Ishikawa (cell line): ENCODE data around the gene MRPL14.

ENCODE experiments used
- CEBPB ChIP-seq: IDR thresholded peaks from 2 replicates; pipeline ENCODE4 v1.6.1; 2012
- CREB1 ChIP-seq: IDR thresholded peaks from 2 replicates; pipeline ENCODE4 v1.6.1; 2012; ENCODE audit warnings: low read depth
- EGR1 ChIP-seq: IDR thresholded peaks from 2 replicates; pipeline ENCODE4 v1.6.1; 2012
- EP300 ChIP-seq: IDR thresholded peaks from 2 replicates; pipeline ENCODE4 v1.6.1; 2012; ENCODE audit warnings: borderline replicate concordance
- FOXM1 ChIP-seq: IDR thresholded peaks from 2 replicates; pipeline ENCODE4 v1.6.1; 2012; ENCODE audit warnings: low read depth, borderline replicate concordance
- NFIC ChIP-seq: IDR thresholded peaks from 2 replicates; pipeline ENCODE4 v1.6.1; 2012
- RAD21 ChIP-seq: IDR thresholded peaks from 2 replicates; pipeline ENCODE4 v1.6.1; 2012; ENCODE audit warnings: low read depth
- TAF1 ChIP-seq: IDR thresholded peaks from 2 replicates; pipeline ENCODE4 v1.6.1; 2012; ENCODE audit warnings: low read depth, mild to moderate bottlenecking
- TCF12 ChIP-seq: IDR thresholded peaks from 2 replicates; pipeline ENCODE4 v1.6.1; 2012; ENCODE audit warnings: low read depth
- TEAD4 ChIP-seq: IDR thresholded peaks from 2 replicates; pipeline ENCODE4 v1.6.1; 2012
- YY1 ChIP-seq: IDR thresholded peaks from 2 replicates; pipeline ENCODE4 v1.6.1; 2012; ENCODE audit warnings: low read depth
- ZBTB7A ChIP-seq: IDR thresholded peaks from 2 replicates; pipeline ENCODE4 v1.6.1; 2012; ENCODE audit warnings: low read depth
- TF ChIP-seq, protein P1 (sequence below): IDR thresholded peaks from 2 replicates; pipeline ENCODE4 v1.6.1; 2012; ENCODE audit warnings: low read depth, mild to moderate bottlenecking
- TF ChIP-seq, protein P2 (sequence below): IDR thresholded peaks from 2 replicates; pipeline ENCODE4 v1.6.1; 2012
- TF ChIP-seq, protein P3 (sequence below): IDR thresholded peaks from 2 replicates; pipeline ENCODE4 v1.6.1; 2012

MRPL14 gene

DNA sequence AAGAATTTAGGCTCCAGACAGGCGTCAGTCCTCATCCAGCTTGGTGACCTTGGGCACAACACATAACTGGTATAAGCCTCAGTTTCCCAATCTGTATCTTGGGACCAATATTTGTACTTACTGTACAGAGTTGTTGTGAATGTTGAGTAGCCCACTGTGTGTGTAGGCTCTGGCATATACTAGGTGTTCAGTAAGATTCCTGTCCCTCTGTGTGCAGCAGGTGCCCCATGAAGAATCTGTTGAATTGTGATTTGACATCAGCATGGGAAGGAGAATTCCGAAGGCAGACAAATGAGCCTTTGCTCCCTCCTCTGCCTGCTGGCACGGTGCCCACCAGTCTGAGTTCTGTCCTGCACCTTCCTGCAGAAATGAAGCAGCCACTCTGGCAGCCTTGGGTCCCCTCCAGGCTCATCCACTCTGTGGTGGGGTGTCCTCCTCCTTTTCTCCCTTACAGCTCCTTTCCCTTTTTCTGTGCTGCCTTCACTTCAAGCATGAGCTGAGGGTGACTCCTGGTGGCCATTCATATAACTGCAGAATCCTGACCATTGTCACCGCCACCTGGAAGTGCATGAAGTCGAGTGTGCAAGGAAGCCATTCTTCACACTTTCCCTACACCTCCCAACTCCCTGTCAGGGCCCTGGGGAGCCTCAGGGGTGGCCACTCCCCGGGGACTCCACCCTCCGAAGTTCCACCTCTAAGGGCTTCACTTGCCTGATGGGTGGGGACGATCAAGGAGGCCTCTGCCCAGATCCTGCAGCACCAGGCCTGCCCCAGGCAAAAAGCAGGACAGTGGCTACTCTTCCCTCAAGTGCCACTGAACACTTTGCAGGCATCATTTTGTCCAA, 48.2 kb downstream of the MRPL14 start:
- TF ChIP-seq RAD21 (peak; percentile 99), TCF12 (no peak), YY1 (no peak)

DNA sequence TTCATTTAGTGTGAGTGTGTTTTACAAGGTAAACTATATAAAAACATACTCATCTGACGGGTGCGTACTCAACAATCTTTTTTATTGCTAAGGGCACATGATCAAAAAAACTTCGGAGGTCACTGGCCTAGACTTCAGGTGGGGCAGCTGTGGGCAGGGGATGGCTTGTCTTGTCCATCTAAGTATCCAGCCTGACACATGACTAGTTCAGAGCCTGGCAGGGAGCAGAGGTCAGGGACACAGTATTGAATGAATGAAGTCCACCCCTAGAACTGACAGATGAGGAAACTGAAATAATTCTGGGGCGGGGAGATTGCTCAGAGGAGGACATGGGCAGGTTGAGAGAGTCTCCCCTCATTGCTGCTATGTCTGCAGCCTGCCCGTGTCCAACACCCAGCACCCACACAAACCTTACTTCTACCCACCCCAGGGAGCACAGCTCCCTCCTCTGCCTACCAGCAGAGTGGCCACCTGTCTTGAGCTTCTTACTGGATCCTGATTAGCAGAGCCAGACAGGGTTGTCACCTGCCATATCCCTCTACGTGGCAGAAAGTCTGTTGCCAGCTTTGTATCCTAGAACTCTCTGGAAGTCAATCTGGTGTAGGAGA, 48.9 kb downstream of the MRPL14 start:
- TF ChIP-seq ZBTB7A (no peak), FOXM1 (no peak), EGR1 (no peak), YY1 (no peak), TEAD4 (no peak), TAF1 (no peak), CREB1 (no peak), TCF12 (no peak), NFIC (no peak), RAD21 (no peak), EP300 (no peak)
- TF ChIP-seq, protein P1, sequence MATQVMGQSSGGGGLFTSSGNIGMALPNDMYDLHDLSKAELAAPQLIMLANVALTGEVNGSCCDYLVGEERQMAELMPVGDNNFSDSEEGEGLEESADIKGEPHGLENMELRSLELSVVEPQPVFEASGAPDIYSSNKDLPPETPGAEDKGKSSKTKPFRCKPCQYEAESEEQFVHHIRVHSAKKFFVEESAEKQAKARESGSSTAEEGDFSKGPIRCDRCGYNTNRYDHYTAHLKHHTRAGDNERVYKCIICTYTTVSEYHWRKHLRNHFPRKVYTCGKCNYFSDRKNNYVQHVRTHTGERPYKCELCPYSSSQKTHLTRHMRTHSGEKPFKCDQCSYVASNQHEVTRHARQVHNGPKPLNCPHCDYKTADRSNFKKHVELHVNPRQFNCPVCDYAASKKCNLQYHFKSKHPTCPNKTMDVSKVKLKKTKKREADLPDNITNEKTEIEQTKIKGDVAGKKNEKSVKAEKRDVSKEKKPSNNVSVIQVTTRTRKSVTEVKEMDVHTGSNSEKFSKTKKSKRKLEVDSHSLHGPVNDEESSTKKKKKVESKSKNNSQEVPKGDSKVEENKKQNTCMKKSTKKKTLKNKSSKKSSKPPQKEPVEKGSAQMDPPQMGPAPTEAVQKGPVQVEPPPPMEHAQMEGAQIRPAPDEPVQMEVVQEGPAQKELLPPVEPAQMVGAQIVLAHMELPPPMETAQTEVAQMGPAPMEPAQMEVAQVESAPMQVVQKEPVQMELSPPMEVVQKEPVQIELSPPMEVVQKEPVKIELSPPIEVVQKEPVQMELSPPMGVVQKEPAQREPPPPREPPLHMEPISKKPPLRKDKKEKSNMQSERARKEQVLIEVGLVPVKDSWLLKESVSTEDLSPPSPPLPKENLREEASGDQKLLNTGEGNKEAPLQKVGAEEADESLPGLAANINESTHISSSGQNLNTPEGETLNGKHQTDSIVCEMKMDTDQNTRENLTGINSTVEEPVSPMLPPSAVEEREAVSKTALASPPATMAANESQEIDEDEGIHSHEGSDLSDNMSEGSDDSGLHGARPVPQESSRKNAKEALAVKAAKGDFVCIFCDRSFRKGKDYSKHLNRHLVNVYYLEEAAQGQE: no peak
- TF ChIP-seq, protein P2, sequence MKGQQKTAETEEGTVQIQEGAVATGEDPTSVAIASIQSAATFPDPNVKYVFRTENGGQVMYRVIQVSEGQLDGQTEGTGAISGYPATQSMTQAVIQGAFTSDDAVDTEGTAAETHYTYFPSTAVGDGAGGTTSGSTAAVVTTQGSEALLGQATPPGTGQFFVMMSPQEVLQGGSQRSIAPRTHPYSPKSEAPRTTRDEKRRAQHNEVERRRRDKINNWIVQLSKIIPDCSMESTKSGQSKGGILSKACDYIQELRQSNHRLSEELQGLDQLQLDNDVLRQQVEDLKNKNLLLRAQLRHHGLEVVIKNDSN: no peak

DNA sequence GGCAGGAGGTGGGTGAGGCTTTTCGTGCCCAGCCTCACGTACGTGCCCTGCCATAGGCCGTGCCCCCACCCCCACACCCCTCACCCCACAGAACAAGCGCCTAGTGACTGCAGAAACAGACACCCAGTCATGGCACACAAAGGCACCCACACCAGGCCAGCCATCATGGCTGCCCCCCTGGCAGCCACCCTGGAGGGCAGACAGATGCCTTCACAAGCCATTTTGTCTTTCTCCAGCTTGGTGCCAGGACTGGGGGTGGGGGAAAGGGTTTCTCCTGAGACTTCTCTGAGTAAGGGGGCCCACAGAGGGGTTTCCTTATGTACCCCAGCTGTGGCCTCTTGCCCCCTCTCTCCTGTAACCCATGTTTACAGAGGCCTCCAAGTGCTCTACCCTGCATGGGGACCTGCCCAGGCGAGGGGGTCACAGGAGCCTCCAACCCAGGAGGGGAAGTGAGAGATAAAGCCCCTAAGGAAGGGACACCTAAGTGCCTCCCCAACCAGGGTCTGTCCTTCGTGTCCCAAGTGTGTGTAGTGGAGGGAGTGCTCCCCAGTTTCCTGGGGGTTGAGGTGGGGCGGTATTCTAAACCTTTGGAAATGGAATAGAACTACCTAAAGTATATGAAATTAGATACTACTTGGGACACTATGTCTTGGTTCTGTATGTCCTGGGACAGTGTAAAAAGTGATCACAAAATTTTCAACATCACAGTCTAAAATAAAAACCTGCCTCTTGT, 49.9 kb downstream of the MRPL14 start:
- TF ChIP-seq TAF1: no peak

DNA sequence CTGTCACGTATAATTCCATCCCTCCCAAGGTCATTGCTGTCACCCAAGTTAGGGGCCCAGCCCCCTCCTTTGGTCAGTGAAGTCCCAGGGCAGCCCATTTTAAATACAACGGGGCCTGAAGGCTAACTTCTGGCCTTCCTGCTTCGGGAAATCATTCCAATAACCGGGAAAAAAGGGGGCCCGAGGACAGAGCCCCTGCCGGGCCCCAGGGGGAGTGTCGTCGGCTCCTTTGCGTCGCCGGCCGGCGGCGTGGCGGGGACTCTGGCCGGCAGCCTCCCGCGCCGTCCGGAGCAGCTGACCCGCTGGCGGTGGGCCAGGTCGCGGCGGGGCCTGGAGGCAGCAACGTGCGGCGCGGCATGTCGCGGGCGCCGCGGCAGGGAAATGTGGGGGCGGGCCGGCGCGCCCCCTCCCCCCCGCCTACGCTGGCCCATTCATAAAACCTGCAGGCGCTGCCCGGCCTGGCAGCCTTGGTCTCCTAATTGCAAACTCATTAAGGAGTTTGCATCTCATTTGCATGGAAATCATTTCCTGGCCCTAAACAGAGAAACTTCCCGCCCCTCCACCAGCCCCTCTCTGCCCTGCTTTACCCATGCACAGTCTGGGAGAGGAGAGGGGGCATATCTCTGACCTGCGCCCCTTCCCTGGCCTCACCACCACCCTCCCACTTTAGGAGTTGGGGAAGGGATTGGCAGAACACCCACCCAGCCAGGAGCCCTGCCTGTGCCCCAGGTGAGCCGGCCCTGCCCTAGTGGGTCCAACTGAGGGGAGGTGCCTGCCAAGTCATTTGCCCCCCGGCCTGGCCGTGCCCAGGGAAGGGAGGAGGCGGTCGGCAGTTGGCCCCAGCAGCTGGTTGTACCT, 50.7 kb downstream of the MRPL14 start:
- TF ChIP-seq CEBPB: no peak
- peak; percentile 96 for TF ChIP-seq EGR1
- TF ChIP-seq TAF1: no peak; the same call in 1 of the 2 replicates
- TF ChIP-seq CREB1: no peak
- 0 out of 2 replicates have a peak, but pooled peaks have one; percentile 59 for TF ChIP-seq ZBTB7A
- TF ChIP-seq, protein P1: no peak
- TF ChIP-seq TCF12: no peak; the same call in 1 of the 2 replicates
- TF ChIP-seq RAD21: no peak
- TF ChIP-seq, protein P2: peak; percentile 52; the same call in 1 of the 2 replicates
- TF ChIP-seq YY1: no peak
- no peak for TF ChIP-seq FOXM1
- peak; percentile 34 for TF ChIP-seq TEAD4
- TF ChIP-seq, protein P3, sequence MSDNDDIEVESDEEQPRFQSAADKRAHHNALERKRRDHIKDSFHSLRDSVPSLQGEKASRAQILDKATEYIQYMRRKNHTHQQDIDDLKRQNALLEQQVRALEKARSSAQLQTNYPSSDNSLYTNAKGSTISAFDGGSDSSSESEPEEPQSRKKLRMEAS: peak; percentile 64; the same call in 1 of the 2 replicates
- TF ChIP-seq NFIC: peak; percentile 86; the same call in 1 of the 2 replicates
- TF ChIP-seq EP300: no peak

DNA sequence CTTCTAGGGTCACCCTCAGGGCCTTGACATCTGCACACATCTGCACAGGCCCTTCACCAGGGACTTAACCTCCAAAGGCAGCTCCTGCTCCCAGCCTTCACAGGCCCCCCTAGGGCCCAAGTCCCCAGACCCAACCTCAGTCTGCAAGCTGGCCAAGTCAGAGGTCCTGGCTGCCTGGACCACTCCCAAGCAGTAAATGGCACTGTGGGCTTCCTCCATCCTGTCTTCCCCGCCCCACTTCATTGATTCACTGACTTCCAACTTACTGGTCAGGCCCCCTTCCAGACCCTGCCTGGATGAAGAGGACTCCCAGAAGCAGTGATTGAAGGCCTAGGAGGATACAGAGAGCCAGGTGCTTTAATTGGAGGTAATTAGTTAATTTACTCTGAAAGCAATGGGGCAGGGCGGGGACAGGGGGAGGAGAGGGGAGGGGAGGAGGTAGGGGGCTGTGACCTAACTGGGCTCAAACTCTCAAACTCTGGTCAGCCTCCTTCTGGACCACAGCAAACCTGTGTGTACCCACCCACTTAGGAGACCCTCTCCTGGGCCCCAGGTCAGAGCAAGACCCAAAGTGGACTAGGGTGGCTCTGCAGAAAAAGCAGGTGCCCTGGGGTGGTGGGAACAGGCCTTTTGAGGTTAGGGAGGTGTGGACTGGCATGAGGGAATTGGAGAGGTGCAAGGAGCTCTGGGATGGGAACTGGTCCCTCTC, 51.5 kb downstream of the MRPL14 start:
- TF ChIP-seq CEBPB (no peak), RAD21 (no peak), ZBTB7A (0 out of 2 replicates have a peak, but pooled peaks have one; percentile 39)
